Chondrocyte (in vitro differentiated cells): Measurements from ENCODE around the gene JTB. TPM values are rescaled to one million over a fixed set of nuclear protein-coding genes. Genes with fewer than 3 reads are reported as not detected.

Experiments
- DNase-seq: peaks from one replicate; pipeline ENCODE4 v3.0.0; 2021; ENCODE audit warnings: mixed read lengths, low spot score
- H3K27ac Mint-ChIP-seq: one replicate; pipeline ENCODE4 v1.8.0; 2021; ENCODE audit warnings: mild to moderate bottlenecking, moderate library complexity, mixed read lengths; ENCODE audit not compliant: unreplicated experiment
- H3K27me3 Mint-ChIP-seq: 2 replicates; pipeline ENCODE4 v1.8.0; 2021; ENCODE audit warnings: low read depth, mixed read lengths
- H3K36me3 Mint-ChIP-seq: 2 replicates; pipeline ENCODE4 v1.8.0; 2021; ENCODE audit warnings: low read depth, mixed read lengths
- H3K4me1 Mint-ChIP-seq: 2 replicates; pipeline ENCODE4 v1.8.0; 2021; ENCODE audit warnings: low read depth, mild to moderate bottlenecking, mixed read lengths
- H3K4me3 Mint-ChIP-seq: one replicate; pipeline ENCODE4 v1.8.0; 2021; ENCODE audit warnings: mild to moderate bottlenecking, moderate library complexity, mixed read lengths; ENCODE audit not compliant: unreplicated experiment
- H3K9me3 Mint-ChIP-seq: 2 replicates; pipeline ENCODE4 v1.8.0; 2021; ENCODE audit warnings: low read depth, mixed read lengths
- CTCF ChIP-seq: fragments of 200-600 bp; sonication (generic); IDR thresholded peaks from 2 replicates; pipeline ENCODE4 v1.5.0; 2021; ENCODE audit warnings: antibody characterized with exemption, mild to moderate bottlenecking, moderate library complexity
- total RNA-seq: library from RNA; stranded (reverse); gene quantifications from 3 replicates; pipeline ENCODE4 v1.2.1, GENCODE V29; 2021

Gene JTB
- total RNA-seq, 1 donor from 2014 or later, result 128 TPM

DNA sequence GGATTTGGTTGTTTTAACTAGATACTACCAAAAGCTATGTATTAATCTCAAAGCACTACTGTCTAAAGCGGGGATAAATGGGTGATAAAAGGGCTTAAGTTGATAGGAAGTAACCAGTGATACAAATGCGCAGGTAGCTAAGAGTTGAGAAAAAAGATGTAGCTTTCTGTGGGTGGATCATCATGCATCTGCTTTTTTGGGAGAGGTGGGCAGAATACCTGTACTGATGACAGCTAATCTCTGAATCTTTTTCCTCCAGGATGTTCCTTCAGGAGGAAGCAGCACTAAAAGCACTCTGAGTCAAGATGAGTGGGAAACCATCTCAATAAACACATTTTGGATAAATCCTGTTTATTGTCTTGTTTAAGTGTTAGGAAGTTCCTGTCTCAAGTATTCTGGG lies 14.3 kb upstream of the JTB start:
- peaks cover 21% of the 10 kb centered on the region for H3K36me3 Mint-ChIP-seq
- no peaks in the 10 kb centered on the region for H3K9me3 Mint-ChIP-seq
- peak overlapping the region; percentile 98 for H3K27ac Mint-ChIP-seq
- peak overlapping the region; percentile 93 for H3K4me3 Mint-ChIP-seq
- H3K27me3 Mint-ChIP-seq, result no peaks in the 10 kb centered on the region
- H3K4me1 Mint-ChIP-seq, result peaks cover 35% of the 10 kb centered on the region
- no peak for DNase-seq
- no peak for TF ChIP-seq CTCF

GRCh38 chr1:153991151-153991630 lies 13.7 kb upstream of the JTB start:
- Mint-ChIP-seq H3K4me3 (peak overlapping the region; percentile 93), H3K27ac (peak overlapping the region; percentile 98), H3K9me3 (no peaks in the 10 kb centered on the region), H3K27me3 (no peaks in the 10 kb centered on the region), H3K4me1 (peaks cover 40% of the 10 kb centered on the region), H3K36me3 (peaks cover 21% of the 10 kb centered on the region)
- TF ChIP-seq CTCF, result no peak
- DNase-seq, result no peak

- no peaks in the 10 kb centered on the region for H3K27me3 Mint-ChIP-seq
- peaks cover 40% of the 10 kb centered on the region for H3K4me1 Mint-ChIP-seq
- no peak for TF ChIP-seq CTCF
- peak within 1 kb of the TSS; percentile 93 for H3K4me3 Mint-ChIP-seq
- peak within 1 kb of the TSS; percentile 98 for H3K27ac Mint-ChIP-seq
- H3K9me3 Mint-ChIP-seq, result no peaks in the 10 kb centered on the region
- no peak for DNase-seq
- H3K36me3 Mint-ChIP-seq, result peaks cover 20% of the 10 kb centered on the region
These were observed 13.1 kb upstream of the JTB start, which contains the start of gene RPS27 for GRCh38 chr1:153990468-153991150. Gene RPS27, plus strand, starts transcription at chr1:153990762. Its CDS starts 35 bp downstream, at chr1:153990797.

DNA sequence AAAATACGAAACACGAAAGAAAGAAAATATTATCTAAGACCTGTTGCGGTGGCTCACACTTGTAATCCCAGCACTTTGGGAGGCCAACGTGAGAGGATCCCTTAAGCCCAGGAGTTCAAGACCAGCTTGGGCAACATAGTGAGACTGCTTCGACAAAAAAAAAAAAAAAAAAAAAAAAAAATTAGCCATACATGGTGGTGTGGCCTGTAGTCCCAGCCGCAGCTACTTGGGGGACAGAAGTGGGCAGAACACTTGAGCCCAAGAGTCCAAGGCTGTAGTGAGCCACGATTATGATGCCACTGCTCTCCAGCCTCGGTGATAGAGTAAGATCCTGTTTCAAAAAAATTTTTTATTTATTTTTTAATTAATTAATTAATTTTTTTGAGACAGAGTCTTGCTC lies 10.1 kb upstream of the JTB start:
- Mint-ChIP-seq H3K27ac (peak overlapping the region; percentile 51), H3K4me1 (peaks cover 48% of the 10 kb centered on the region), H3K9me3 (no peaks in the 10 kb centered on the region), H3K36me3 (peaks cover 19% of the 10 kb centered on the region), H3K27me3 (no peaks in the 10 kb centered on the region), H3K4me3 (no peak overlapping the region)
- TF ChIP-seq CTCF, result no peak
- no peak for DNase-seq

DNA sequence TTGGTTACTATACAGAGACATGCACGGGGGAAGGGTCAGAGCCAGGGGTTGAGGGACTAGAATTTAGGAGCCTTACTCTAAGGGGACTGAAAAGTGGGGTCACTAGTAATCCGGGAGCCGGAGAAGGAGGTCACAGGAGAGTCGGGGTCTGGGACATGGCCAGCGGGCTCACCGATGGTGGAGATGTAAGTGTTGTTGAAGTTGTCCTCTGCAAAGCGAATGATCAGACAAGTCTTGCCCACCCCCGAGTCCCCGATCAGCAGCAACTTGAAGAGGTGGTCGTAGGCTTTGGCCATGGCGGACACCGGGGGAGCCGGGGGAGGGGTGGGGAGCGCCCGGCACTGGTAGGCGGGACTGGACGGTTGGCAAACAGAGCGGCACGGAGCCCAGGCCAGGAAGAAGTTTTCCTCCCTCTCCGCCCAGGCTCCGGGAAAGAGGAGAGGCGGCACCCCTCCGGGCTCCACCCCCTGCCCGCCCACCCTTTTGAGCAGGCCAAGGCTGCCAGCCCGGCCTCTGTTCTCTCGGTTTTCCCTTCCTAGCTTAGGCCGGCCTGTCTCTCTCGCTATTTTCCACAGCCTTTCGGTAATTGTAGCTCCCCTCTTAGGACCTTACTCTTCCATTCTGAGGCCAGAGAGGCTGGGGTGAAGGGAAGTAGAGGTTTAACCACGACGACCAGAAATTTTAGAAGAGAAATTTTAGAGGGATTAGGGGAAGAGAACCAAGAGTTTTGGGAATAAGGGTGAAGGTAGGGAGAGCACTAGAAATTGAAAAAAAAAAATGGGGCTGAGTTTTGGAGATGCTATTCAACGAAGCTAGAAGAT lies 8.7 kb upstream of the JTB start, which contains the start of gene RAB13:
Gene RAB13 (minus strand): TSS at position 399 of the 821 bp plus-strand sequence. CDS start 103 bp downstream, at position 296.
- Mint-ChIP-seq H3K36me3 (peaks cover 13% of the 10 kb centered on the region), H3K4me3 (peak within 1 kb of the TSS; percentile 96), H3K27ac (peak within 1 kb of the TSS; percentile 96), H3K4me1 (peaks cover 35% of the 10 kb centered on the region), H3K27me3 (no peaks in the 10 kb centered on the region), H3K9me3 (no peaks in the 10 kb centered on the region)
- DNase-seq, result no peak
- TF ChIP-seq CTCF, result no peak
